OCI-LY3 (cell line): Measurements from ENCODE around the gene AGPAT3.

Experiments used
- H2AFZ ChIP-seq: fragments of 200-600, 300-600 bp; shearing (Covaris generic); 2 replicates; pipeline ENCODE4 v1.6.0; 2014; ENCODE audit warnings: antibody characterized with exemption, low read depth, low read length
- H3K27ac ChIP-seq: fragments of 200-600, 300-600 bp; sonication (generic); 2 replicates; pipeline ENCODE4 v1.5.1; 2014; ENCODE audit warnings: mild to moderate bottlenecking, low read length, moderate library complexity, mixed read lengths
- H3K27me3 ChIP-seq: fragments of 200-600, 300-600 bp; sonication (generic); 2 replicates; pipeline ENCODE4 v1.6.1; 2014; ENCODE audit warnings: low read depth, low read length, mixed read lengths
- H3K36me3 ChIP-seq: fragments of 200-600, 300-600 bp; sonication (generic); replicated peaks from 2 replicates; pipeline ENCODE3; 2014; ENCODE audit warnings: low read depth, low read length, mixed read lengths
- H3K4me1 ChIP-seq: fragments of 300-600, 200-600 bp; sonication (generic); 2 replicates; pipeline ENCODE4 v1.6.1; 2014; ENCODE audit warnings: low read length, mixed read lengths
- H3K4me2 ChIP-seq: fragments of 200-600, 300-600 bp; sonication (generic); 2 replicates; pipeline ENCODE4 v1.6.1; 2014; ENCODE audit warnings: low read length, mixed read lengths
- H3K4me3 ChIP-seq: fragments of 300-600, 200-600 bp; sonication (generic); 2 replicates; pipeline ENCODE4 v1.5.1; 2014; ENCODE audit warnings: antibody characterized with exemption, mild to moderate bottlenecking, low read length, moderate library complexity
- H3K79me2 ChIP-seq: fragments of 300-600, 200-600 bp; shearing (Covaris generic); 2 replicates; pipeline ENCODE4 v1.6.1; 2014; ENCODE audit warnings: mild to moderate bottlenecking, low read length, mixed read lengths
- H3K9ac ChIP-seq: fragments of 300-600, 200-600 bp; shearing (Covaris generic); 2 replicates; pipeline ENCODE4 v1.6.0; 2014; ENCODE audit warnings: mild to moderate bottlenecking, low read length, moderate library complexity
- H3K9me3 ChIP-seq: fragments of 200-600, 300-600 bp; shearing (Covaris generic); 2 replicates; pipeline ENCODE4 v1.6.1; 2014; ENCODE audit warnings: low read length, mixed read lengths; ENCODE audit not compliant: insufficient read depth
- H4K20me1 ChIP-seq: fragments of 200-600, 300-600 bp; sonication (generic); 2 replicates; pipeline ENCODE4 v1.6.1; 2016; ENCODE audit warnings: low read length, mixed read lengths; ENCODE audit not compliant: insufficient read depth
- CTCF ChIP-seq: fragments of 200-600, 300-600 bp; sonication (generic); IDR thresholded peaks from 2 replicates; pipeline ENCODE4 v1.5.1; 2014; ENCODE audit warnings: antibody characterized with exemption, low read length, low read depth
- EZH2phosphoT487 ChIP-seq: fragments of 200-600 bp; shearing (Covaris generic); IDR thresholded peaks from 2 replicates; pipeline ENCODE4 v1.6.1; 2018; ENCODE audit warnings: antibody characterized with exemption, mixed run types, low read depth

AGPAT3 gene

GRCh38 chr21:43832648-43833047 is 32.4 kb upstream of the AGPAT3 start:
- Histone ChIP-seq H3K4me3 (no peak overlapping the region), H2AFZ (no peak overlapping the region), H3K27me3 (no peaks in the 10 kb centered on the region), H3K4me1 (no peaks in the 10 kb centered on the region), H3K9ac (no peak overlapping the region), H3K79me2 (no peaks in the 10 kb centered on the region), H4K20me1 (no peaks in the 10 kb centered on the region), H3K36me3 (no peaks in the 10 kb centered on the region), H3K4me2 (no peak overlapping the region), H3K9me3 (no peaks in the 10 kb centered on the region), H3K27ac (no peak overlapping the region)
- TF ChIP-seq EZH2phosphoT487 (no peak), CTCF (no peak)

GRCh38 chr21:43834146-43834905 is 30.7 kb upstream of the AGPAT3 start:
- H3K4me2 ChIP-seq = no peak overlapping the region
- no peak overlapping the region for H2AFZ ChIP-seq
- H3K9ac ChIP-seq = no peak overlapping the region
- no peaks in the 10 kb centered on the region for H3K9me3 ChIP-seq
- no peaks in the 10 kb centered on the region for H3K27me3 ChIP-seq
- no peaks in the 10 kb centered on the region for H3K36me3 ChIP-seq
- no peak overlapping the region for H3K4me3 ChIP-seq
- H3K27ac ChIP-seq = no peak overlapping the region
- no peaks in the 10 kb centered on the region for H3K79me2 ChIP-seq
- H3K4me1 ChIP-seq = no peaks in the 10 kb centered on the region
- no peak for TF ChIP-seq CTCF
- no peak for TF ChIP-seq EZH2phosphoT487
- H4K20me1 ChIP-seq = no peaks in the 10 kb centered on the region

GRCh38 chr21:43835050-43835449 is 30.0 kb upstream of the AGPAT3 start:
- Histone ChIP-seq H3K9me3 (no peaks in the 10 kb centered on the region), H3K79me2 (no peaks in the 10 kb centered on the region), H3K9ac (no peak overlapping the region), H3K27me3 (no peaks in the 10 kb centered on the region), H3K4me2 (no peak overlapping the region), H4K20me1 (no peaks in the 10 kb centered on the region), H3K36me3 (no peaks in the 10 kb centered on the region), H3K27ac (no peak overlapping the region), H3K4me3 (no peak overlapping the region), H3K4me1 (no peaks in the 10 kb centered on the region), H2AFZ (no peak overlapping the region)
- TF ChIP-seq EZH2phosphoT487 = no peak
- TF ChIP-seq CTCF = no peak

- Histone ChIP-seq H3K79me2 (no peaks in the 10 kb centered on the region), H3K27ac (no peak overlapping the region), H3K4me1 (no peaks in the 10 kb centered on the region), H2AFZ (no peak overlapping the region), H4K20me1 (no peaks in the 10 kb centered on the region), H3K9ac (no peak overlapping the region), H3K4me2 (no peak overlapping the region), H3K27me3 (no peaks in the 10 kb centered on the region), H3K36me3 (no peaks in the 10 kb centered on the region), H3K9me3 (no peaks in the 10 kb centered on the region), H3K4me3 (no peak overlapping the region)
- TF ChIP-seq EZH2phosphoT487 = no peak
- no peak for TF ChIP-seq CTCF
Observed at GRCh38 chr21:43835861-43836260, 29.2 kb upstream of the AGPAT3 start.
